ENCODE measurements around the gene CNTD1.
A peak's percentile ranks its signal among the peaks of the same experiment; 100 is the strongest.

The CNTD1 gene

GRCh38 chr17:42779304-42779935, 19.2 kb upstream of the CNTD1 start:
- CTCF ChIA-PET: interaction anchor here (0.6 kb wide), 1 partner anchor 104 kb away, joined by 3 read pairs; no protein-coding TSS in a partner anchor
- DNase-seq (ENCODE audit: low spot score): no peak
- no peak for TF ChIP-seq CTCF (conservative IDR thresholded peaks at IDR 0.05; ENCODE audit: low read depth)
- POLR2A ChIA-PET (ENCODE audit: low non-redundant PET): interaction anchor here (0.6 kb wide), 1 partner anchor 242 kb away, joined by 4 read pairs; no protein-coding TSS in a partner anchor
- H3K27ac ChIP-seq: peak overlapping the region; percentile 49

- DNase-seq (ENCODE audit: low spot score): no peak
- ChIA-PET CTCF (no interaction called here), POLR2A (ENCODE audit: low non-redundant PET) (interaction anchor here (0.6 kb wide), 1 partner anchor 242 kb away, joined by 4 read pairs; no protein-coding TSS in a partner anchor)
- no peak for TF ChIP-seq CTCF (conservative IDR thresholded peaks at IDR 0.05; ENCODE audit: low read depth)
- H3K27ac ChIP-seq: peak within 1 kb of the TSS; percentile 49
Measured at GRCh38 chr17:42779936-42780850, 18.5 kb upstream of the CNTD1 start, which contains the start of gene WNK4. WNK4 (plus strand) TSS chr17:42780610; CDS start chr17:42780699, 89 bp downstream.

- H3K27ac ChIP-seq: no peak overlapping the region
- TF ChIP-seq CTCF (conservative IDR thresholded peaks at IDR 0.05; ENCODE audit: low read depth): no peak
- POLR2A ChIA-PET (ENCODE audit: low non-redundant PET): no interaction called here
- CTCF ChIA-PET: no interaction called here
- no peak for DNase-seq (ENCODE audit: low spot score)
Measured at GRCh38 chr17:42780851-42781638, 17.6 kb upstream of the CNTD1 start.

- ChIA-PET CTCF (no interaction called here), POLR2A (ENCODE audit: low non-redundant PET) (no interaction called here)
- DNase-seq (ENCODE audit: low spot score): no peak
- no peak for TF ChIP-seq CTCF (conservative IDR thresholded peaks at IDR 0.05; ENCODE audit: low read depth)
- H3K27ac ChIP-seq: no peak overlapping the region
Measured at GRCh38 chr17:42781639-42782165, 17.0 kb upstream of the CNTD1 start.

- POLR2A ChIA-PET (ENCODE audit: low non-redundant PET): no interaction called here
- no peak for DNase-seq (ENCODE audit: low spot score)
Measured at GRCh38 chr17:42782166-42783061, 16.2 kb upstream of the CNTD1 start.

More at GRCh38 chr17:42782166-42783061, 16.2 kb upstream of the CNTD1 start:
- peak overlapping the region; percentile 60 for H3K27ac ChIP-seq
- CTCF ChIA-PET: no interaction called here
- no peak for TF ChIP-seq CTCF (conservative IDR thresholded peaks at IDR 0.05; ENCODE audit: low read depth)

Data from RWPE1 (cell line).